Chondrocyte (in vitro differentiated cells): ENCODE results near the gene USPL1. TPM values are rescaled to one million over a fixed set of nuclear protein-coding genes. Genes with fewer than 3 reads are reported as not detected.

Source experiments
- DNase-seq: peaks from one replicate; pipeline ENCODE4 v3.0.0; 2021; ENCODE audit warnings: mixed read lengths, low spot score
- H3K27ac Mint-ChIP-seq: one replicate; pipeline ENCODE4 v1.8.0; 2021; ENCODE audit warnings: mild to moderate bottlenecking, moderate library complexity, mixed read lengths; ENCODE audit not compliant: unreplicated experiment
- H3K27me3 Mint-ChIP-seq: 2 replicates; pipeline ENCODE4 v1.8.0; 2021; ENCODE audit warnings: low read depth, mixed read lengths
- H3K36me3 Mint-ChIP-seq: 2 replicates; pipeline ENCODE4 v1.8.0; 2021; ENCODE audit warnings: low read depth, mixed read lengths
- H3K4me1 Mint-ChIP-seq: 2 replicates; pipeline ENCODE4 v1.8.0; 2021; ENCODE audit warnings: low read depth, mild to moderate bottlenecking, mixed read lengths
- H3K4me3 Mint-ChIP-seq: one replicate; pipeline ENCODE4 v1.8.0; 2021; ENCODE audit warnings: mild to moderate bottlenecking, moderate library complexity, mixed read lengths; ENCODE audit not compliant: unreplicated experiment
- H3K9me3 Mint-ChIP-seq: 2 replicates; pipeline ENCODE4 v1.8.0; 2021; ENCODE audit warnings: low read depth, mixed read lengths
- CTCF ChIP-seq: fragments of 200-600 bp; sonication (generic); IDR thresholded peaks from 2 replicates; pipeline ENCODE4 v1.5.0; 2021; ENCODE audit warnings: antibody characterized with exemption, mild to moderate bottlenecking, moderate library complexity
- total RNA-seq: library from RNA; stranded (reverse); gene quantifications from 3 replicates; pipeline ENCODE4 v1.2.1, GENCODE V29; 2021

The USPL1 gene
- total RNA-seq, 1 donor from 2014 or later = 11.0 TPM

- no peak for TF ChIP-seq CTCF
- H3K9me3 Mint-ChIP-seq = no peaks in the 10 kb centered on the region
- peaks cover 37% of the 10 kb centered on the region for H3K36me3 Mint-ChIP-seq
- DNase-seq = no peak
- peaks cover 5% of the 10 kb centered on the region for H3K4me1 Mint-ChIP-seq
- H3K27me3 Mint-ChIP-seq = no peaks in the 10 kb centered on the region
- no peak overlapping the region for H3K27ac Mint-ChIP-seq
- no peak overlapping the region for H3K4me3 Mint-ChIP-seq
Measured at GRCh38 chr13:30654430-30654829, 36.7 kb downstream of the USPL1 start.

GRCh38 chr13:30656178-30656577 is 38.5 kb downstream of the USPL1 start:
- Mint-ChIP-seq H3K9me3 (no peaks in the 10 kb centered on the region), H3K36me3 (peaks cover 38% of the 10 kb centered on the region), H3K27me3 (no peaks in the 10 kb centered on the region), H3K4me3 (no peak overlapping the region), H3K4me1 (peaks cover 8% of the 10 kb centered on the region), H3K27ac (no peak overlapping the region)
- TF ChIP-seq CTCF = no peak
- no peak for DNase-seq

- Mint-ChIP-seq H3K4me3 (no peak overlapping the region), H3K27me3 (no peaks in the 10 kb centered on the region), H3K4me1 (peaks cover 3% of the 10 kb centered on the region), H3K27ac (no peak overlapping the region), H3K36me3 (peaks cover 30% of the 10 kb centered on the region), H3K9me3 (no peaks in the 10 kb centered on the region)
- no peak for TF ChIP-seq CTCF
- DNase-seq = no peak
Measured at GRCh38 chr13:30659980-30660379, 42.3 kb downstream of the USPL1 start.

GRCh38 chr13:30660796-30661195 is 43.1 kb downstream of the USPL1 start:
- no peaks in the 10 kb centered on the region for H3K9me3 Mint-ChIP-seq
- DNase-seq = no peak
- H3K36me3 Mint-ChIP-seq = peaks cover 25% of the 10 kb centered on the region
- no peak overlapping the region for H3K27ac Mint-ChIP-seq
- no peak for TF ChIP-seq CTCF
- H3K27me3 Mint-ChIP-seq = no peaks in the 10 kb centered on the region
- peaks cover 3% of the 10 kb centered on the region for H3K4me1 Mint-ChIP-seq
- H3K4me3 Mint-ChIP-seq = no peak overlapping the region

GRCh38 chr13:30664689-30665275 is 47.1 kb downstream of the USPL1 start:
- Mint-ChIP-seq H3K27me3 (no peaks in the 10 kb centered on the region), H3K27ac (no peak overlapping the region), H3K4me1 (no peaks in the 10 kb centered on the region), H3K9me3 (no peaks in the 10 kb centered on the region), H3K36me3 (peaks cover under 1% of the 10 kb centered on the region), H3K4me3 (no peak overlapping the region)
- DNase-seq = no peak
- no peak for TF ChIP-seq CTCF
